GM12801 (cell line): ENCODE measurements around the gene NOL9.

Source experiments
- TF ChIP-seq, protein P1 (sequence below): IDR thresholded peaks from one replicate; pipeline ENCODE4 v1.5.1; 2011; ENCODE audit warnings: control low read depth; ENCODE audit not compliant: insufficient read length; ENCODE audit errors: extremely low read depth

NOL9 gene

DNA sequence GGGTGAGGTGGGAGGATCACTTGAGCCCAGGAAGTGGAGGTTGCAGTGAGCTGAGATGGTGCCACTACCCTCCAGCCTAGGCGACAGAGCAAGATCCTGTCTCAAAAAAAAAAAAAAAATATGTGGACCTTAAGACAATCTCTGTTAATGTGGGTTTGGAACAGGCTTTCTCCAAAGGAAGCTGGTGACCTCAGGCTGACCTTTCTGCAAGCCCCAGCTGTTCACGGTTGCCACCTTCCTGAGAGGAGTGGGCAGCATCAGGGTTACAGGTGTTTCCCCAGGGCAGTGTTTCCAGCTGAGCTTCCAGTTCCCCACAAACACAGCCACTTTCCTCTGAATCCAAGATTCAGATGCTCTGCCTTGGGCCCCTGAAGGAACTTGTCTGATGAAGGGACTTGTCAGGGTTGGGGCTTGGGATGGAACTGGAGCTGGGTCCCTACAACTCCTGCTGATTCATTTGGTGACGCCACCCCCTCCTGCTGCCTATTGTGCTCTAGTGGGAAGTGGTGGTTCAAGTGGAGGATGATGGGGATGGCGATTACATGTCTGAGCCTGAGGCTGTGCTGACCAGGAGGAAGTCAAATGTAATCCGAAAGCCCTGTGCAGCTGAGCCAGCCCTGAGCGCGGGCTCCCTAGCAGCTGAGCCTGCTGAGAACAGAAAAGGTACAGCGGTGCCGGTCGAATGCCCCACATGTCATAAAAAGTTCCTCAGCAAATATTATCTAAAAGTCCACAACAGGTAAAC is 27.4 kb upstream of the NOL9 start:
- TF ChIP-seq, protein P1, sequence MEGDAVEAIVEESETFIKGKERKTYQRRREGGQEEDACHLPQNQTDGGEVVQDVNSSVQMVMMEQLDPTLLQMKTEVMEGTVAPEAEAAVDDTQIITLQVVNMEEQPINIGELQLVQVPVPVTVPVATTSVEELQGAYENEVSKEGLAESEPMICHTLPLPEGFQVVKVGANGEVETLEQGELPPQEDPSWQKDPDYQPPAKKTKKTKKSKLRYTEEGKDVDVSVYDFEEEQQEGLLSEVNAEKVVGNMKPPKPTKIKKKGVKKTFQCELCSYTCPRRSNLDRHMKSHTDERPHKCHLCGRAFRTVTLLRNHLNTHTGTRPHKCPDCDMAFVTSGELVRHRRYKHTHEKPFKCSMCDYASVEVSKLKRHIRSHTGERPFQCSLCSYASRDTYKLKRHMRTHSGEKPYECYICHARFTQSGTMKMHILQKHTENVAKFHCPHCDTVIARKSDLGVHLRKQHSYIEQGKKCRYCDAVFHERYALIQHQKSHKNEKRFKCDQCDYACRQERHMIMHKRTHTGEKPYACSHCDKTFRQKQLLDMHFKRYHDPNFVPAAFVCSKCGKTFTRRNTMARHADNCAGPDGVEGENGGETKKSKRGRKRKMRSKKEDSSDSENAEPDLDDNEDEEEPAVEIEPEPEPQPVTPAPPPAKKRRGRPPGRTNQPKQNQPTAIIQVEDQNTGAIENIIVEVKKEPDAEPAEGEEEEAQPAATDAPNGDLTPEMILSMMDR: no peak

DNA sequence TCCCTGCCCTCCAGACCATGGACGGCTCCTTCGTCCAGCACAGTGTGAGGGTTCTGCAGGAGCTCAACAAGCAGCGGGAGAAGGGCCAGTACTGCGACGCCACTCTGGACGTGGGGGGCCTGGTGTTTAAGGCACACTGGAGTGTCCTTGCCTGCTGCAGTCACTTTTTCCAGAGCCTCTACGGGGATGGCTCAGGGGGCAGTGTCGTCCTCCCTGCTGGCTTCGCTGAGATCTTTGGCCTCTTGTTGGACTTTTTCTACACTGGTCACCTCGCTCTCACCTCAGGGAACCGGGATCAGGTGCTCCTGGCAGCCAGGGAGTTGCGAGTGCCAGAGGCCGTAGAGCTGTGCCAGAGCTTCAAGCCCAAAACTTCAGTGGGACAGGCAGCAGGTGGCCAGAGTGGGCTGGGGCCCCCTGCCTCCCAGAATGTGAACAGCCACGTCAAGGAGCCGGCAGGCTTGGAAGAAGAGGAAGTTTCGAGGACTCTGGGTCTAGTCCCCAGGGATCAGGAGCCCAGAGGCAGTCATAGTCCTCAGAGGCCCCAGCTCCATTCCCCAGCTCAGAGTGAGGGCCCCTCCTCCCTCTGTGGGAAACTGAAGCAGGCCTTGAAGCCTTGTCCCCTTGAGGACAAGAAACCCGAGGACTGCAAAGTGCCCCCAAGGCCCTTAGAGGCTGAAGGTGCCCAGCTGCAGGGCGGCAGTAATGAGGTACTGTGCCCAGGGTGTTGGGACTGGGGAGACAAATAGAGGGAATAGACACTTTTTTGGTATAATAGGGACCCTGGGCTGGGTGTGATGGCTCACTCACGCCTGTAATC is 26.5 kb upstream of the NOL9 start:
- TF ChIP-seq, protein P1: no peak

DNA sequence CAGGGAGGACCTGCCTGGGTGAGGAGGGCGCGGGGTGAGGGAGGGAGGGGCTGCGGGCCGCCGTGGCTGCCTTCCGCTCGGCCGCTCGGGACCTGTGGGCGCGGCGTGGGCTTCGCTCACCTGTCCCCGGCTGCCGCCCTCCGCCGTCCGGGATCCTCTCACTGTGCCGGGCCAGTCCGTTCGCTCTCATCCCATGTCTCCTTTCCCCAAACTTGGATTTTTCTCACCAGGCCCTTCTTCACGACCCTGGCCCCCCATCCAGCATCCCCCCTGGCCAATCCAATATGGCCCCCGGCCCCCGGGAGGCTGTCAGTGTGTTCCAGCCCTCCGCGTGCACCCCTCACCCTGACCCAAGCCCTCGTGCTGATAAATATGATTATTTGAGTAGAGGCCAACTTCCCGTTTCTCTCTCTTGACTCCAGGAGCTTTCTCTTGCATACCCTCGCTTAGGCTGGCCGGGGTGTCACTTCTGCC is 25.8 kb upstream of the NOL9 start:
- TF ChIP-seq, protein P1: no peak

DNA sequence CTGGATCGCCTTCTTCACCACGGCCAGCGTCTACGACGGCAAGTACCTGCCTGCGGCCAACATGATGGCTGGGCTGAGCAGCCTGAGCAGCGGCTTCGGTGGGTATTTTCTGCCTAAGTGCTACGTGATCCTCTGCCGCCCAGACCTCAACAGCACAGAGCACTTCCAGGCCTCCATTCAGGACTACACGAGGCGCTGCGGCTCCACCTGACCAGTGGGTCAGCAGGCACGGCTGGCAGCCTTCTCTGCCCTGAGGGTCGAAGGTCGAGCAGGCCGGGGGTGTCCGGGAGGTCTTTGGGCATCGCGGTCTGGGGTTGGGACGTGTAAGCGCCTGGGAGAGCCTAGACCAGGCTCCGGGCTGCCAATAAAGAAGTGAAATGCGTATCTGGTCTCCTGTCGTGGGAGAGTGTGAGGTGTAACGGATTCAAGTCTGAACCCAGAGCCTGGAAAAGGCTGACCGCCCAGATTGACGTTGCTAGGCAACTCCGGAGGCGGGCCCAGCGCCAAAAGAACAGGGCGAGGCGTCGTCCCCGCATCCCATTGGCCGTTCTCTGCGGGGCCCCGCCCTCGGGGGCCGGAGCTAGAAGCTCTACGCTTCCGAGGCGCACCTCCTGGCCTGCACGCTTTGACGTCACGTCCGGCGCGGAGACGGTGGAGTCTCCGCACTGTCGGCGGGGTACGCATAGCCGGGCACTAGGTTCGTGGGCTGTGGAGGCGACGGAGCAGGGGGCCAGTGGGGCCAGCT is 25.2 kb upstream of the NOL9 start, which contains the start of gene ZBTB48:
Gene ZBTB48, plus strand, starts transcription at position 621 of the 745 bp plus-strand sequence. CDS start 616 bp downstream, outside the sequence.
- TF ChIP-seq, protein P1: no peak

DNA sequence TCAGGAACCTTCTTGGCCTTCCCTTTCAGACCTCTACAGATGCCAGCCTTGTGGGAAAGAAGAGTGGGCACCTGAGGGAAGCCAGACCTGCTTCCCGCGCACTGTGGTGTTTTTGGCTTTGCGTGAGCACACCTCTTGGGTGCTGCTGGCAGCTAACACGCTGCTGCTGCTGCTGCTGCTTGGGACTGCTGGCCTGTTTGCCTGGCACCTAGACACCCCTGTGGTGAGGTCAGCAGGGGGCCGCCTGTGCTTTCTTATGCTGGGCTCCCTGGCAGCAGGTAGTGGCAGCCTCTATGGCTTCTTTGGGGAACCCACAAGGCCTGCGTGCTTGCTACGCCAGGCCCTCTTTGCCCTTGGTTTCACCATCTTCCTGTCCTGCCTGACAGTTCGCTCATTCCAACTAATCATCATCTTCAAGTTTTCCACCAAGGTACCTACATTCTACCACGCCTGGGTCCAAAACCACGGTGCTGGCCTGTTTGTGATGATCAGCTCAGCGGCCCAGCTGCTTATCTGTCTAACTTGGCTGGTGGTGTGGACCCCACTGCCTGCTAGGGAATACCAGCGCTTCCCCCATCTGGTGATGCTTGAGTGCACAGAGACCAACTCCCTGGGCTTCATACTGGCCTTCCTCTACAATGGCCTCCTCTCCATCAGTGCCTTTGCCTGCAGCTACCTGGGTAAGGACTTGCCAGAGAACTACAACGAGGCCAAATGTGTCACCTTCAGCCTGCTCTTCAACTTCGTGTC is 24.5 kb upstream of the NOL9 start:
- TF ChIP-seq, protein P1: no peak

DNA sequence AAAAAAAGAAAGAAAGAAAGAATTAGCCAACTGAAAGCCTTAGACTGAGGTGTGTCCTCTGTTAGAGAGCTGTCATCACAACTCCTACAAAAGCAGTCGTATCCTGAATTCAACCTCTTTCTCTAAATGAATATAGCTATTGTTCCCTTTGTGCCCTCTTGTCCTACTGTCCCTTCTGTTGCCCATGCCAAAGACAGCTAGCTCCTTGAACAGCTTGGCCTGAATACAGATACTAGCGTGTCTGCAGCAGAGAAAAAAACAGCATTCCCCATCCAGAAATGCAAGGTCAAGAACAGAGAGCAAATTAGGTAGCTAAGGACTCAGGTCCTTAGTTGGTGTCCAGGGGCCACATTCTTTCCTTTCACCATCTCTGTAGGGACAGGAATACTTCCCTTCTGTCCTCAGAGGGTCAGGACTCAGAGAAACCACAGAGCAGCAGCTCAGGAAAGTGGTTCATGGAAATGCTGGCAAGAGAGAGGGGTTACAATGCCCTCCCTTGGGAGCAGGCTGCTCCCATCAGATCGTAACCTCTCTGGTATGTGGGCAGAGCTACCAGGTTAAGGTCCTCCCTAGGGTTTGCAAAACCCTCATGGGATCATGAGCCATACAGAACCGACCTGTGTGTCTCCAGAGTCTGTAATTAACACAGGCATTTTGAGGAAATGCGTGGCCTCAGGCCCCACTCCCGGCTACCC is 23.7 kb upstream of the NOL9 start:
- TF ChIP-seq, protein P1: no peak
